ENCODE data around the gene GYG1.

GYG1 gene

DNA sequence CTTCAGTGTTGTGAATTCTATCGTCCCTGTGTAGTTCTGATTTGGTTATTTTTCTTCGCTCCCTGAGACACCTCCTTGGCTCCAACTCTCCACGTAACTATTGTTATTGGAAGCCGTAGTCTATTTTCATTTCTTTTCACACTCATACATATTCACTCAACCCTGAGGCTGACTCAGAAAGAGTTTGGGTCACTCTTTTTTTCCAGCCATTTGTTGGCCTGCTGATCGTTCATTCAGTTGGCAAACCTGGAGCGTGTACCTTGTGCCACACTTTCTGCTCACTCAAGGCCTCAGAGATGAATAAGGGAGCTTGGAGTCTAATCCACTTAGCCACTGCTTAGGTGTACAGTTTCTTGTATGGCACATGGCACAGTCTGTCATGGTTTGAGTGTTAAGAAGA is 22.4 kb downstream of the GYG1 start:
- H3K4me3 ChIP-seq (ENCODE audit: low read depth, low read length) = no peak overlapping the region
- DNase-seq (ENCODE audit: low read depth) = no peak

DNA sequence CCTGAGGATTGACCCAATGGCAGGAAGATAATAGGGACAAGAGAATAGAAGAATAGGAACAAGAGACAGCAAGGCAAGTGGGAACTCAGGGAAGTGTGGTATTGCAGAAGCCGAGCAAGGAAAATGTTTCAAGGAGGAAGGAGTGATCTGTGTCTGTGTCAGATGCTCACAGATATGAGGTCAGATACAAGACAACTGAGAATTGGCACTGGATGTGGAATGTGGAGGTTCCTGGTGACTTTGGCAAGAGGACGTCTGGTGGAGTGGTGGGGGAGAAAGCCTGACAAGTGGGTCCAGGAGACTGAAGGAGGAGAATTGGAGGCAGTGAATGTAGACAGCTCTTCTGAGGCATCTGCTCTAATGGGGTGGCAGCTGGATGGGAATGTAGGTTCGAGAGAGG is 24.1 kb downstream of the GYG1 start:
- DNase-seq (ENCODE audit: low read depth) = no peak
- H3K4me3 ChIP-seq (ENCODE audit: low read depth, low read length) = no peak overlapping the region

DNA sequence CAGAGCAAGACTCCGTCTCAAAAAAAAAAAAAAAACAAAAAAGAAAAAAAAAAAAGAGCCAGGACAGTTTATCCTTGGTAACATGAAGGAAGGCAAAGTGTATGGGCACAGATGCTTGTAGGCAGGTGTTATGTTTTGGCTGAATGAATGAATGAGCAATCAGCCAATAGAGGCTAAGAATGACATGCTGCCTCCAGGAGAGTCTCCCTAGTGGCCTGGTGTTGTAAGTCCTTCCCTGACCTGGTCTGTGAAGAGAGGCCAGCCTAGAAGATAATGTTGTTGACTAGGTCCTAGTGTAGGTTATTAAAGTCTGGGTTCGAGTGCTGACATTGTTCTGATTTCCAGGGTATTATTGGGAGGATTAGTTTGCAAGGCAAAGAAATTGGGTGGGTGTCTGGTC is 24.9 kb downstream of the GYG1 start:
- H3K4me3 ChIP-seq (ENCODE audit: low read depth, low read length) = no peak overlapping the region
- no peak for DNase-seq (ENCODE audit: low read depth)

DNA sequence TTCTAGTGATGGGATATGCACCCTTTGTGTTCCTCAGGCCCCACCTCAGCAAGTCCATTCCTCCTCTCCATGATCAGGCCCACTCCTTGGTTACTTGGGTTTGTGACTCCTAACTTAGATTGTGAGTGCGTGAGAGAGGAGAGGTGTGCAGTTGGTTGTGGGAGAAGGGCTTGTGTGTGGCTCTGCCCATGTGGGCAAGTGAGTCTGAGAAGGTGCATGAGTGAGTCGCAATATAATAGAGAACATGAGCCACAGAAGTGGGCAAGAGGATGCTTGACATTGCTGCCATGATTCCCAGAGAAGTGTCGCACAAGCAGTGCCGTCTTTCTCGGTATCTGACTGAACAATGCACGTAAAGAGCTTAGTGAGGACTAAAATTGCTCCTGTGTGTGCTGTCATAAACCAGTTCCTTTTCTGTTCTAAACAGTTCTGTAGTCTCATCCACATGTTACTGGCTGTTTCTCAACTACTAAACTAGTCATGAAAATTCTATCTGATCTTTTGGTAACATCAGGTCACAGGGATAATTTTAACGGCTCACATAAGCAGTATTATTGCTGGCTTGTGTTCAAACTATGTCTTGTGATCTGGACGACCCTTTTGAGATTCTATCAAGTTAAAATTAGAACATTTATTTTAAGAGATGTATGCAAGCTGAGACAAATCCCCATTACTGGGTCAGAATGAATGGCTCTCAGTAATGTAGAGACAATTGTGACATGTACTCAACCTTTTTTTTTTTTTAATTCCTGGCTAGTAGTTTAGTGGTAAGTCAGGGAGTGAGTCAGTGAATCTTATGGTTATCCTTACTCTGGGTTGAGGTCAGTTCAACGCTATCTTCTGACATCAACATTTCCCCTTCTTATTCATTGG is 25.6 kb downstream of the GYG1 start:
- H3K4me3 ChIP-seq (ENCODE audit: low read depth, low read length) = no peak overlapping the region
- DNase-seq (ENCODE audit: low read depth) = peak; percentile 81

DNA sequence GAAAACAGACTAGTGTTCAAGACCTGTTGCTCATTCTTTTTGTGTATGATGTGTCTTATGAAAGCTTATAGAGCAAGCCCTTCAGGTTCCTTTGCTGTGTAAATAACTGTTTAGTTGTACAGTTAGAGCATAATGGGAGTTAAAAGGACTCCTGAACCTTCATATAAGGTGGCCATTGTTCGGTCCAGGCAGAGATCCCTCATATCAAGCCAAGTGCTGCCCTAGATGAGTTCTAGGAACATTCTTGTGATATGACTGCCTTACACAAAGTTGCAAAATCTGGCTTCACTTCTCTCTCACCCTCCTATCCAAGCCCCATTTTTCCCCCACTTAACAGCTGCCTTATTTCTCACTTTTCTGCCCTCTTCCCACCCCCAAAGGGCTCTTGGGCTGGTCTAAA is 26.9 kb downstream of the GYG1 start:
- H3K4me3 ChIP-seq (ENCODE audit: low read depth, low read length) = no peak overlapping the region
- no peak for DNase-seq (ENCODE audit: low read depth)

DNA sequence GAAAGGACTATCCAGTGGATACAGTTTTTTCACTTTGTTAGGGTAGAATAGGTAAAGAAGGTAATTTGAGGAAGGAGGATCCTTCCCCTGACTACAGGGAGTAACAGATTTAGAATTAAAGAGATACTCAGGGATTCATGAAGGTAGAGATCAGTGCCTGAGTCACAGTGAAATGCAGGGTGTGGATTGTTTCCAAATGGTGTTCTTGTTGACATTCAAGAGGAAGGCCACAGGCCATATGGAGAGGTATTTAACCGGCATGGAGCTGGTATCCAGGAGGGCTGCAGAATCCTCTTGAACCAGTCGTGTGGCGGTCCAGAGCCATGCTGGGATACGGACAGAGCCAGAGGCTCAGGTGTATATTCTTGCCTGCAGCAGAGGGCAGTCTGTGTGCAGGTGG is 28.2 kb downstream of the GYG1 start:
- H3K4me3 ChIP-seq (ENCODE audit: low read depth, low read length) = no peak overlapping the region
- no peak for DNase-seq (ENCODE audit: low read depth)

DNA sequence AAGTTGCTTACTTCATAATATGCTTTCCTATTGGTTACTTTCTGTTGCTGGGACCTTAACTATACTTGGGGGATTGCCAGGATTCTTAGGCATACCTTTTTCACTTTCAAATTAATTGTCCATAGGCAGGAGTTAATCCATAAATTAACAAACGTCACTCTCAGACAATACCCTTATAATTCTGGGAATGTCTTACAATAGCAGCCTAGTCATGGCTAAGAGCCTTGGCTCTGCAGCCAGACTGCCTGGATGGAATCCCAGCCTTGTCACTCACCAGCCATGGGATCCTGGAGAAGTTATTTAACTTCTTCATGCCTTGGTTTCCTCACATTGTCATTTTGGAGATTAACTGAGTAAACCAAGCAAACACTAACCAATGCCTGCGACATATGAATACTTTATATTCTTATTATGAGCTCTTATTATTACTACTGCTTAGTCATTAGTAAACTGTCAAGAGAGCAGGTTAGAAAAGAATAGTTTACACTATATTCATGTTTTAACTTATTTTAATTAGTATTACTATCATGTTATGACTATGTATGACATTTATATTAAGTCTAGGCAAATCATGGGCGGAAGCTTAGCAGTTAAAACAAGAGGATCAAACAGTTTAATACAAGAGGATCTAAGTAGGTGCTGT is 29.0 kb downstream of the GYG1 start:
- H3K4me3 ChIP-seq (ENCODE audit: low read depth, low read length) = no peak overlapping the region
- no peak for DNase-seq (ENCODE audit: low read depth)

DNA sequence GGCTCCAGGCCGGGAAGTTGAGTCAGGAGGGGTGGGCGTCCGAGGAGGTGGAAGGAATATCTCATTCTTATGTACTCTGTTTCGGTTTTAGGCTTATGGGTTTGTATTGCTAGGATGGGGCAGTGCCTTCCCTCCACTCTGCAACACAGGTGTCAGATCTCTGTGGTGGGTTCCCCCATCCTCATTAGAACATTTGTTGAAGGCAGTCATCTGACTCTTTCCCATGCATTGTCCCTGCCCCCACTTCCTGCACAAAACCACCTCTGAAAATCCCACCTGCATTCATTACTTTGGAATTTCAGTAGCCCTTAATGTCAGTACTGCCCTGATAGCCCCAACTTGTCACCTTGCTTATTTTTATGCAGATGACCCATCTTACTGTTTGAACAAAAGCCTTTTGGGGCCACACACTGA is 29.5 kb downstream of the GYG1 start:
- no peak for DNase-seq (ENCODE audit: low read depth)
- no peak overlapping the region for H3K4me3 ChIP-seq (ENCODE audit: low read depth, low read length)

DNA sequence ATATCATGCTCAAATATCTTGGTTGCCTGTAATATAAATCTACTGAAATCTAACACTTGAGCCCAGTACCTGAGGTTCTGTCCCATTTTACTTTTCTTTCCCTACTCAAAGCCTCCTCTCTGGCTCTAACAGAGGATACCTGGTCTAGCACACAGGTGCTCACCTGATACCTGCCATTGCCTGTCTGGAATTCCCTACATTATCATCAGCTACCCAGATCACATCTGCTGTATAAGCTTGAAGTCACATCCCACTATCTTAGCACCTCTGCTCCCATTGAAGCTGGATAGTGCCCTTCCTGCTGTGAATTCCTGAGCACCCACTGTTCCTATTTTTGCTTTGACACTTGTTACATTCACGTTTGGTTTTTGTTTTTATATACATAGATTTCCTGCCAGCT is 30.5 kb downstream of the GYG1 start:
- DNase-seq (ENCODE audit: low read depth) = no peak
- no peak overlapping the region for H3K4me3 ChIP-seq (ENCODE audit: low read depth, low read length)

DNA sequence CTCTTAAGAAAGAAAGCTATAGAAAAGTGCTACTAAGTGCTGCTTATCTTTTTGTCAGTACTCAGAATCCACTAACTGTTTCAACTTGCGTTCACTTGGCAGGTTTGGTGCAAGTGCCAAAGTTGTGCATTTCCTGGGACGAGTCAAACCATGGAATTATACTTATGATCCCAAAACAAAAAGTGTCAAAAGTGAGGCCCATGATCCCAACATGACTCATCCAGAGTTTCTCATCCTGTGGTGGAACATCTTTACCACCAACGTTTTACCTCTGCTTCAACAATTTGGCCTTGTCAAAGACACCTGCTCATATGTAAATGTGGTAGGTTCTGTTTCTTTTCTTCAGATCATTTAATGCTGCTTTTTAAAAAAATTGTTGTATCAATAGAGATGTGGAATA is 32.6 kb downstream of the GYG1 start:
- no peak for DNase-seq (ENCODE audit: low read depth)
- no peak overlapping the region for H3K4me3 ChIP-seq (ENCODE audit: low read depth, low read length)

DNA sequence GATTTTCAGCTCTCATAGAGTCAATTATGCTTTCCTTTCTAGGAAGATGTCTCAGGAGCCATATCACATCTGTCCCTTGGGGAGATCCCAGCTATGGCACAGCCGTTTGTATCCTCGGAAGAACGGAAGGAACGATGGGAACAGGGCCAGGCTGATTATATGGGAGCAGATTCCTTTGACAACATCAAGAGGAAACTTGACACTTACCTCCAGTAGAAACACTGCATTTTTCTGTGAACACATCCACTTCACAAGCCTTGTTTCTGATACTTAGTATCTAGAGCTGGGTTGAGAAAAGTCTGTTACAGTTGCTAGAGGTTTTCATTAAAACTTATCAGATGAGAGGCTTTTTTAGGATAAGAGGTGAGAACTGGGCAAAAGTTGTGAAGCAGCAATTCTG is 35.4 kb downstream of the GYG1 start:
- DNase-seq (ENCODE audit: low read depth) = no peak
- H3K4me3 ChIP-seq (ENCODE audit: low read depth, low read length) = no peak overlapping the region

DNA sequence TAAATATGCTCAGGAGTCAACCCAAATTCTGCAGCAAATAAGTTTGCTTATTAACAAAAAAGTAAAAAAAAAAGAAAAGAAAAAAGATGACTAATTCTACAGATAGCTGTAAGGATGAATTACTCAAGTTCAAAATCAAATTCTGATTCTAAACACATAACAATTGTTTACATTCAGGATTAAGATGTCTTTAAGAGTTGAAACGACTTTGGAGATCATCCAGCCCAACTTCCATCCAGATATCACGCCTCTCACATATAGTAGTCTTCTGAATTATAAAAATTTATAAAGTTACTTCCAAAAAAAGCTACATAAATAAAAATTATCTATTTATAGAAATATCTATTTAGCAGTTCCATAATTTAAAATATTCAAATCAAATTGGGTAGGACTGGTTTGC is 39.8 kb downstream of the GYG1 start:
- no peak overlapping the region for H3K4me3 ChIP-seq (ENCODE audit: low read depth, low read length)
- DNase-seq (ENCODE audit: low read depth) = no peak

DNA sequence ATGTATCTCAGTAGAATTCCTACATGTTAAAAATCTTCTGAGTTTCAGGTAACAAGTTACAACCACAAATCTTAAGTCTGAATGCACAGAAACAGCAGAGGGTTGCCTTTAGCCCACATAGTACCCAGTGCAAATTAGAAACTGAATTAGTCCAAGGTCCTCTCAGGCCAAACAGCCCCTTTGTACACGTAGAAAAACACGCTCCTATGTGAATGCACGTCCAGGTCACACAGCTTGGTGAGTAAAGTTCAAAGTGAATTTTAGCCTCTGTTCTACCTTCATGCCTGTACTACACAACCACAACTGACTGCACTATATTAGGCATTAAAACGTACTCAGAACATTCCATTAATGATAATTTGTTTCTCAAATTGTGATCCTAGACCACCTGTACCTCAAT is 46.3 kb downstream of the GYG1 start:
- DNase-seq (ENCODE audit: low read depth) = no peak
- no peak overlapping the region for H3K4me3 ChIP-seq (ENCODE audit: low read depth, low read length)

DNA sequence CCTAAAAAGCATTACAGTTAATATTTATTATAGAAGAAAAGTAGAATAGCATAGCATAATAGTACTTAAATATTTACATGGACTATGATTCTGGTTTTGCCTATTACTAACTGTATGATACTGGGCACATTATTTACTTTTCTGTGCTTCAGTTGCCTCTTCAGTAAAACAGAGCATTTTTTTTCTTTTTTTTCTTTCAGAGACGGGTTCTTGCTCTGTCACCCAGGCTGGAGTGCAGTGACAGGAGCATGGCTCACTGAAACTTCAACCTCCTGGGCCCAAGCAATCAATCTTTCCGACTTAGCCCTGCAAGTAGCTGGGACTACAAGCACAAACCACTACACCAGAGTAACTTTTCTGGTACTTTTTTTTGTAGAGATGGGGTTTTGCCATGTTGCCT is 47.0 kb downstream of the GYG1 start:
- no peak for DNase-seq (ENCODE audit: low read depth)
- H3K4me3 ChIP-seq (ENCODE audit: low read depth, low read length) = no peak overlapping the region

DNA sequence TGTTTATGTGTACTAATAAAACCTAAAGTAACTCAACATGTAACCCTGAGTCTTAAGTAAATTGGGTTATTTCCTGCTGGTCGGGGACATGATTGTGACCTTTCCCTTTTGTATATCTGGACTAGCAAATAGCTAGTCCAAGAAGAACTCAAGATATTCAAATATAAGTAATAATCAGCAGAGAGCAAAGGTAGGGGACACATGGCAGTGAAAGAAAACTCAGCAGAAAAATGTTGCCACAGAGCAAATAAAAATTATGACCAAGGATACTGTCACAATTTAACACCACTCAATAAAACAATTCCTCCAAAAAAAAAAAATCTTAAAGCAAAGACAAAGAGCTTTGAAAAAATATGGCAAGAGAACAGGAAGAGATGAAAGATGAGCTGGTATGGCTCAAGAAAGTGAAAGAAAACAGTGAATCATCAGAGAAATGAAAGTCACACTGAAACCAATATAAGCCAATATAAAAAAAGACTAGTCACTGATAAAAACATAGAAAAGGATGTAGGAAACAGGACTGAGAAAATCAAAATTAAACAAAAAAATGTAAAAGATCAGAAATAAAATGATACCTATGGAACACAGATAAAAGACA is 51.5 kb downstream of the GYG1 start:
- DNase-seq (ENCODE audit: low read depth) = peak; percentile 35
- no peak overlapping the region for H3K4me3 ChIP-seq (ENCODE audit: low read depth, low read length)

DNA sequence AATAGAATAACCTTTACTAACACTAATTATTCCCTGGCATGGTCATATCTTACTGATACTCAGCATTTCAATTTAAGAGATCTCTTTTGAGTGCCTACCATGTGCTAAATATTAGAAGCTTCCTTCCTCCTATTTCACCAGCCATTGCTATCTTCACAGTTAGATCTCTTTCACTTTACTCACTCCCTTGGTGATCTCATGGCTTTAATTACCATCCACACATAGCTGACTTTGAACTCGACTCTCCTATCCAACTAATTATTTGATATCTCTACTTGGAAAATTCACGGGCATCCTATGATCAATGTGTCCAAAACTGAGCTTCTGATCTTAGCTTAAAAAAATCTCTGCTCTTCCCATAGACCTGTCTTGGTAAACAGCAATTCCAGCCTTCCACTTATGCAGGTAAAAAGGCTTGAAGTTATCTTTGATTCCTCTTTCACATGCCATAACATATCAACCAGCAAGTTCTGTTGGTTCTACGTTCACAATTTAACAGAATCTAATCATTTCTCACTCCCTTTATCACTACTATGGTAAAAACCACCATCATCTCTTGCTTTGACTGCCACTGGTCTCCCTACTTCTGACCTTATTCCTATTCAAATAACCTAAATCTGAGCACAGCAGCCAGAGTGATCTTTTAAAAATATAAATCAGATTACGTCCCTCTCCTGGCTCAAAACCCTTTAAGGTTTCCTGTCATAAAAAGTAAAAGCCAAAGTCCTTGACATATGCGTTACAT is 53.2 kb downstream of the GYG1 start:
- no peak for DNase-seq (ENCODE audit: low read depth)
- H3K4me3 ChIP-seq (ENCODE audit: low read depth, low read length) = no peak overlapping the region

DNA sequence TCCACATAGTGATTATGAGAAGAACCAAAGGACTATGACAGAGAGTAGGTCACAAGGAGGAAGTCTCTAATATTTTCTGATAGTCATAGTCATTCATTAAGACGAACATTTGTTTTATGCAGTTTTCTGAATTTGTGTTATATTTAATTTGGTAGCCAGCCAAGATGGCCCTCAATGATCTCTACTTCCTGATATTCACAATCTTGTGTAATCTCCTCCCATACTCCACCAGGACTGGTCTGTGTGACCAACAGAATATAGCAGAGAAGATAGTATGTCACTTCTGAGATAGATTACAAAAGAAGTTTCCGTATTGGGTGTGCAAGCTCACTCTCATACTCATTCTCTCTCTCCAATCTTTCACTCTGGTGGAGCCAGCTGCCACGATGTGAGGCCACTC is 64.2 kb downstream of the GYG1 start:
- DNase-seq (ENCODE audit: low read depth) = no peak
- H3K4me3 ChIP-seq (ENCODE audit: low read depth, low read length) = no peak overlapping the region

DNA sequence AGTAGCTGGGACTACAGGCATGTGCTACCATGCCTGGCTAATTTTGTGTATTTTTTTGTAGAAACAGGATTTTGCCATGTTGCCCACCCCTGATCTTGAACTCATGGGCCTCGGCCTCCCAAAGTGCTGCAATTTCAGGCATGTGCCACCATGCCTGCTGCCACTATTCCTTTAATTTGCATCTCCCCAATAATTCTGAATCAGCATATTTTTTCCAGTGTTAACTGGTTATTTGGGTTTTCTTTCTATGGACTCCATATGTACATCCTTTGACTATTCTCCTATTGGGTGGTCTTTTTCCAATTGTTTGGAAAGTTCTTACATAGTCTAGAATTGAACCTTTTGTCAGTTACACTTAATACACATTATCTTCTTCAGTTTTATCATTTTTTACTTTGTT is 66.9 kb downstream of the GYG1 start:
- H3K4me3 ChIP-seq (ENCODE audit: low read depth, low read length) = no peak overlapping the region
- DNase-seq (ENCODE audit: low read depth) = no peak

DNA sequence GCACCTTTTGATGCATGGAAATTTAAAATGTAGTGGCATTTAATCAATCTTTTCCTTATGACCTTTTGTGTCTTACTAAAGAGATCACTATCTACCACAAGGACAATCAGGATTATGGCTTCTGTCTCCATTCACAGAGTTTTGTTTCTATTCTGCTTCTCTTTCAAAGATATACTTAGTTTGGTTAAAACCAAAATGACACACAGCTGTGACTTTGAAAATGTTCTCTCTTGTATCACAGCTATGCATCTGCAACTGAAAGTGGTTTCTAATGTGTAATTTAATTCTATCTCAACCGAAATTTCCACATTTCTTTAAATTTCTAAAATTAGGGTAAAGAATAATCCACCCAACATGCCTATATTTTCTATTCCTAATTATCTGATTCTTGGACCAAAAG is 67.3 kb downstream of the GYG1 start:
- no peak overlapping the region for H3K4me3 ChIP-seq (ENCODE audit: low read depth, low read length)
- DNase-seq (ENCODE audit: low read depth) = no peak

DNA sequence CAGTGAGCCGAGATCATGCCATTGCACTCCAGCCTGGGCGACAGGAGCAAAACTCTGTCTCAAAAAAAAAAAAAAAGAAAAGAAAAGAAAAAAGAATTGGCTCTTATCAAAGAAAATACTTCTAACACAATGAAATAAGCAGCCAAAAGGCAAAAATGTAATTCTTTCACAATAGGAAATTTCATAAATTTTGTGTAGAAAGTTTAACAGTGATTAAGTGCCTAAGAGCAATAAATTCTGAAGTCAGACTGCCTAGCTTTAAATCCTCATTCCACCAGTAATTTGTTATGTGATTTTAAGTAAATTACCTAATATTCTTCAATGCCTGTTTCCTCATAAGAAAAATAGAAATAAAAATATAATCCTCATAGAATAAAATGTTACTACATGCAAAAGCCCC is 70.4 kb downstream of the GYG1 start:
- no peak overlapping the region for H3K4me3 ChIP-seq (ENCODE audit: low read depth, low read length)
- no peak for DNase-seq (ENCODE audit: low read depth)

Measured in skeletal muscle cell (primary cell).